Brain microvascular endothelial cell (primary cell): ENCODE results near the gene FOLR2.
"Not testable (repeated sequence)": the region's sequence is repeated elsewhere in the genome, so short reads cannot be mapped to it uniquely, and the experiment has no call there.

Experiments
- DNase-seq: peaks from one replicate; pipeline ENCODE4 v3.0.0-alpha.2; 2020
- H3K27ac ChIP-seq: fragments of 250-450 bp; sonication (Bioruptor Pico); 2 replicates; pipeline ENCODE4 v1.5.1; 2020; ENCODE audit warnings: mild to moderate bottlenecking, moderate library complexity
- H3K27me3 ChIP-seq: fragments of 250-450 bp; sonication (Bioruptor Pico); replicated peaks from 2 replicates; pipeline ENCODE4 v1.5.1; 2020; ENCODE audit warnings: mild to moderate bottlenecking
- H3K36me3 ChIP-seq: fragments of 250-450 bp; sonication (Bioruptor Pico); replicated peaks from 2 replicates; pipeline ENCODE4 v1.5.1; 2020; ENCODE audit warnings: mild to moderate bottlenecking
- H3K4me3 ChIP-seq: 2 replicates; pipeline ENCODE4 v1.5.1; 2011; ENCODE audit warnings: low read depth, mild to moderate bottlenecking, control low read depth, low read length, moderate library complexity
- in situ Hi-C: cut with HindIII; loops from 2 replicates; pipeline ENCODE4 v1.10.0; 2017; ENCODE audit warnings: low sequenced_read_pairs, low pct_ligation_motif_present
- TF ChIP-seq, protein P1 (sequence below): IDR thresholded peaks from 2 replicates; pipeline ENCODE4 v1.5.1; 2011; ENCODE audit warnings: low read depth, mild to moderate bottlenecking, moderate library complexity, low read length, control low read depth, inconsistent platforms; ENCODE audit errors: missing control alignments

Gene FOLR2

GRCh38 chr11:72254299-72254993 is 37.9 kb downstream of the FOLR2 start:
- Histone ChIP-seq H3K36me3 (no peaks in the 10 kb centered on the region), H3K4me3 (no peak overlapping the region), H3K27ac (no peak overlapping the region), H3K27me3 (peaks cover 4% of the 10 kb centered on the region)
- TF ChIP-seq, protein P1, sequence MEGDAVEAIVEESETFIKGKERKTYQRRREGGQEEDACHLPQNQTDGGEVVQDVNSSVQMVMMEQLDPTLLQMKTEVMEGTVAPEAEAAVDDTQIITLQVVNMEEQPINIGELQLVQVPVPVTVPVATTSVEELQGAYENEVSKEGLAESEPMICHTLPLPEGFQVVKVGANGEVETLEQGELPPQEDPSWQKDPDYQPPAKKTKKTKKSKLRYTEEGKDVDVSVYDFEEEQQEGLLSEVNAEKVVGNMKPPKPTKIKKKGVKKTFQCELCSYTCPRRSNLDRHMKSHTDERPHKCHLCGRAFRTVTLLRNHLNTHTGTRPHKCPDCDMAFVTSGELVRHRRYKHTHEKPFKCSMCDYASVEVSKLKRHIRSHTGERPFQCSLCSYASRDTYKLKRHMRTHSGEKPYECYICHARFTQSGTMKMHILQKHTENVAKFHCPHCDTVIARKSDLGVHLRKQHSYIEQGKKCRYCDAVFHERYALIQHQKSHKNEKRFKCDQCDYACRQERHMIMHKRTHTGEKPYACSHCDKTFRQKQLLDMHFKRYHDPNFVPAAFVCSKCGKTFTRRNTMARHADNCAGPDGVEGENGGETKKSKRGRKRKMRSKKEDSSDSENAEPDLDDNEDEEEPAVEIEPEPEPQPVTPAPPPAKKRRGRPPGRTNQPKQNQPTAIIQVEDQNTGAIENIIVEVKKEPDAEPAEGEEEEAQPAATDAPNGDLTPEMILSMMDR: no peak
- in situ Hi-C loops: no loop called here
- no peak for DNase-seq

GRCh38 chr11:72257570-72257969 is 41.0 kb downstream of the FOLR2 start:
- DNase-seq: no peak
- TF ChIP-seq, protein P1: no peak
- Histone ChIP-seq H3K36me3 (no peaks in the 10 kb centered on the region), H3K27me3 (peaks cover 4% of the 10 kb centered on the region), H3K4me3 (no peak overlapping the region), H3K27ac (no peak overlapping the region)
- in situ Hi-C loops: no loop called here

DNA sequence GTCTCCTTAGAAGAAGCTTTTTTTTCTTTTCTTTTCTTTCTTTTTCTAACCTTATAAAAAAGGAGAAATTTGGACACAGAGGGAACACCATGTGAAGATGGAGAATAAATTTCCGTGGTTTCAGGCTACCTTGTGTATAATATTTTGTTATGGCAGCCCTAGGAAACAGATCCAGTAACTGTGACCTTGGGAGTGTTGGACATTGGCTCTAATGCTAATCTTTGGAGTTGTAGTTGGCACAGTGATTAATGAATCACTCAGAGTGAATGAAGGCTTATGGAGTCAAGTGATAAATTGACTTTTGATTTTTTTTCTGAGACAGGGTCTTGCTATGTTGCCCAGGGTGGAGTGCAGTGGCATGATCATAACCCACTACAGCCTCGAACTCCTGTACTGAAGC is 42.9 kb downstream of the FOLR2 start:
- Histone ChIP-seq H3K27ac (no peak overlapping the region), H3K4me3 (no peak overlapping the region), H3K36me3 (no peaks in the 10 kb centered on the region), H3K27me3 (peaks cover 3% of the 10 kb centered on the region)
- TF ChIP-seq, protein P1: no peak
- in situ Hi-C loops: no loop called here
- no peak for DNase-seq

DNA sequence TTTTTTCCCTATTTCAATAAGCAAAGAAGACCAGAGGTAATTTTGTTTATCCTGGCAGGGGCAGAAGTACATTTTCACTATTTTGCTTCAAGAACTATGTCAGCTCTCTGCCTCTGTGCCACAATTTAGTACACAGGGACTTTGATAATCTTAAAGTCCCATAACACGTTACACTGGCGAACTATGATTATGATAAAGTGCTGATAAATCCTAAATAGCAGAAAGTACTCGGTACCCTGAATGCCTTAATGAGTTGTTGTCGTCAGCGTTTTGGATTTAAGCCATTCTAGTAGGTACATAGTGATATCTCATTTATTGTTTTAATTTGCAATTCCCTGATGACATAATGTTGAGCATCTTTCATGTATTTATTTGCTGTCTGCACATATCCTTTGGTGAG is 44.0 kb downstream of the FOLR2 start:
- in situ Hi-C loops: no loop called here

DNA sequence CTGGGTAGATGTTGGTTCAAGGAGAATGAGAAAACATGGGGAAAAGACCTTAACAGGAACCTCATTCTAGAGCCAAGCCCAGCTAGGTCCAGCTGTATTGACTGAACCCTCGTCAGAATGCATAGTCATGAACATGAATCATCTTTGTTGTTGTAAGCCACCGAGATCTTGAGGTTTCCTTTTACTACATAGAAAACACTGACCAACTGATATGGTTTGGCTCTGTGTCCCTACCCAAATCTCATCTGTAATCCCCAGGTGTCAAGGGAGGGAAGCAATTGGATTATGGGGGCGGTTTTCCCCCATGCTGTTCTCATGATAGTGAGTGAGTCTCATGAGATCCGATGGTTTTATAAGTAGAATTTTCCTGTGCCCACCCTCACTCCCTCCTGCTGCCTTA is 46.8 kb downstream of the FOLR2 start:
- Histone ChIP-seq H3K27me3 (no peaks in the 10 kb centered on the region), H3K4me3 (no peak overlapping the region), H3K27ac (peak overlapping the region; percentile 42), H3K36me3 (no peaks in the 10 kb centered on the region)
- DNase-seq: peak; percentile 77
- in situ Hi-C loops: no loop called here
- TF ChIP-seq, protein P1: no peak

More for the DNA sequence above, 44.0 kb downstream of the FOLR2 start:
- Histone ChIP-seq H3K27me3 (peaks cover 3% of the 10 kb centered on the region), H3K27ac (no peak overlapping the region), H3K36me3 (no peaks in the 10 kb centered on the region), H3K4me3 (no peak overlapping the region)
- TF ChIP-seq, protein P1: no peak
- DNase-seq: no peak

- no peak for DNase-seq
- in situ Hi-C loops: no loop called here
- Histone ChIP-seq H3K27ac (no peak overlapping the region), H3K27me3 (no peaks in the 10 kb centered on the region), H3K4me3 (no peak overlapping the region), H3K36me3 (no peaks in the 10 kb centered on the region)
- TF ChIP-seq, protein P1: no peak
Observed at GRCh38 chr11:72265951-72266350, 49.4 kb downstream of the FOLR2 start.

GRCh38 chr11:72266960-72267359 is 50.4 kb downstream of the FOLR2 start:
- H3K27ac ChIP-seq, H3K36me3 ChIP-seq, H3K27me3 ChIP-seq, DNase-seq, H3K4me3 ChIP-seq, in situ Hi-C loops: not testable (repeated sequence)
